Omental fat pad (tissue), 4 donors: Measurements from ENCODE around the gene WDR81. TPM values are rescaled to one million over a fixed set of nuclear protein-coding genes. Genes with fewer than 3 reads are reported as not detected.

Experiments
- ATAC-seq: fragments of 150-250 bp; one replicate; pipeline ENCODE4 v1.9.1; 2016; ENCODE audit warnings: mild to moderate bottlenecking, moderate library complexity; ENCODE audit not compliant: low FRiP score
- DNase-seq: peaks from one replicate; pipeline ENCODE4 v3.0.0-alpha.2; 2019; ENCODE audit warnings: low spot score
- total RNA-seq, 4 donors: library from RNA; depleted of rRNA; stranded (reverse); fragments of >200 nt; gene quantifications; one replicate each; pipeline ENCODE4 v1.1.0, GENCODE V29; 2016
- TF ChIP-seq, protein P1 (sequence below), 3 donors: fragments of 450-650 bp; IDR thresholded peaks; one replicate each; pipeline ENCODE4 v1.5.1; 2016 to 2017; ENCODE audit warnings: antibody characterized with exemption in 3 of 3, mild to moderate bottlenecking in 3 of 3, moderate library complexity in 2 of 3

WDR81 gene
- total RNA-seq, 4 donors from 2014 or later: 39.2 to 71.1 (median 49.8) TPM

DNA sequence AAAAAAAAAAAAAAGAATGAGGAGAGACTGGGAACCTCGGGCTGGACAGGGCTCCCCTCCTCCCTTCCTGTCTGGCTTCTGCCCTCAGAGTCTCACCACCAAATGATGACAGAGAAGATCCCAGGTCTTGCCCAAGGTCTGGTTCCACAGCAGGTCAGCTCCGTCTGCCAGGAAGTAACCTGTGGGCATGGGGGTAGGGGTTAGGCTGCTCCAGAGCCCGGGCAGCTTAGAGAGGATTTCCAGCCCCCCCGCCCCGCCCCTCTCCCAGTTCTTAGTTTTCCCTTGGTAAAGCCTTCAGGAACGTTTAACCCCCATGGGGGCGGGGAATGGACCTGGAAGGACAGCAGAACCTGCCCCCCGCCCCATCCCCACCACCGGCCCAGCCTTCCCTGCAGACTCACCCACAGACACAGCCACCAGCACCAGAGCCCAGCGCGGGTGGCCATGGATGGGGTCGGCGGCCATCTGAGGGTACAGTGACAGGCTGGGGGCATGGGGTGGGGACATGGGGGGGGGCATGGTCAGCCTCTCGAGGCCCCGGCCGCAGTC, 15.0 kb upstream of the WDR81 start:
- DNase-seq (no peak), ATAC-seq (peak; percentile 18)
- TF ChIP-seq, protein P1, sequence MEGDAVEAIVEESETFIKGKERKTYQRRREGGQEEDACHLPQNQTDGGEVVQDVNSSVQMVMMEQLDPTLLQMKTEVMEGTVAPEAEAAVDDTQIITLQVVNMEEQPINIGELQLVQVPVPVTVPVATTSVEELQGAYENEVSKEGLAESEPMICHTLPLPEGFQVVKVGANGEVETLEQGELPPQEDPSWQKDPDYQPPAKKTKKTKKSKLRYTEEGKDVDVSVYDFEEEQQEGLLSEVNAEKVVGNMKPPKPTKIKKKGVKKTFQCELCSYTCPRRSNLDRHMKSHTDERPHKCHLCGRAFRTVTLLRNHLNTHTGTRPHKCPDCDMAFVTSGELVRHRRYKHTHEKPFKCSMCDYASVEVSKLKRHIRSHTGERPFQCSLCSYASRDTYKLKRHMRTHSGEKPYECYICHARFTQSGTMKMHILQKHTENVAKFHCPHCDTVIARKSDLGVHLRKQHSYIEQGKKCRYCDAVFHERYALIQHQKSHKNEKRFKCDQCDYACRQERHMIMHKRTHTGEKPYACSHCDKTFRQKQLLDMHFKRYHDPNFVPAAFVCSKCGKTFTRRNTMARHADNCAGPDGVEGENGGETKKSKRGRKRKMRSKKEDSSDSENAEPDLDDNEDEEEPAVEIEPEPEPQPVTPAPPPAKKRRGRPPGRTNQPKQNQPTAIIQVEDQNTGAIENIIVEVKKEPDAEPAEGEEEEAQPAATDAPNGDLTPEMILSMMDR (IDR thresholded peaks at IDR 0.05): no peak

DNA sequence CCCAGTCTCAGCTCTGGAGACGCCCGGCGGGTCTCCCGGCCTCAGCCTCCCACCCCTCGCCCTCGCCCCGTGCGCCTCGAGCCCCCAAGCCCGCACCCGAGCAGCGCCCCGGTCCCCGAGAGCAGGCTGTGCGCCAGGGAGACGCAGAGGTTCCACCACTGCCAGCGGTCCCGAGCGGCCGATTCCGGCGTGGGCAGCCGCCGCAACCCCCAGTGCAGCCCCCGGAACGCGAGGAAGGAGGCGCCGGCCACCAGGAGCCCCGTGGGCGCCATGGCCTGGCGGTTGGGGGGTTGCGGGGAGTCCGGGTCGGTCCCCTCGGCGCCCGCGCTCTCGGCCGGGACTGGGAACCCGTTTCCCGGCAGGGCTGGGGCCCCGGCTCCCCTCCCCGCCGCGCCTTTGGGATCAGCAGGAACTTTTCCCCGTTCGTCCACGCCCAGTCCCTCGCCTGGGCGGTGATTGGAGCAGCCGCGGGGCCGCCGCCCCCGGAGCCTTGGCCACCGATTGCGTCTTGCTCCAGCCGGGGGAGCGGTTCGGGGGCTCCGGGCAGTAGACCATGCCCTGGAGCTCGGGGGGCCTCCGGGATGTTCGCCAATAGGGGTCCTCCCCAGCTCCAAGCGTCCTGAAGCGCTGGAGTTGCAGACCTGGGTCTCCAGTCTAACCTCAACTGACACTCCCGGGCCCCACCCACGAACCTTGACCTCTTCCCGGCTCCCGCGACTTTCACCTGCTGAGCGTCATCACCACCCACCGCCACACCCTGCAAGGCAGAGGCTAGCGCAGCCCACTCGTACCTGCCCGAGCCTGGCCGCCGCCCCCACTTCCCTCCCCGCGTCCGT, 14.3 kb upstream of the WDR81 start, which contains the start of gene TLCD2:
Gene TLCD2 (minus strand): TSS at position 407 of the 836 bp plus-strand sequence. CDS start 135 bp downstream, at position 272.
- TF ChIP-seq, protein P1 (IDR thresholded peaks at IDR 0.05): no peak
- ATAC-seq: peak; percentile 52
- no peak for DNase-seq

DNA sequence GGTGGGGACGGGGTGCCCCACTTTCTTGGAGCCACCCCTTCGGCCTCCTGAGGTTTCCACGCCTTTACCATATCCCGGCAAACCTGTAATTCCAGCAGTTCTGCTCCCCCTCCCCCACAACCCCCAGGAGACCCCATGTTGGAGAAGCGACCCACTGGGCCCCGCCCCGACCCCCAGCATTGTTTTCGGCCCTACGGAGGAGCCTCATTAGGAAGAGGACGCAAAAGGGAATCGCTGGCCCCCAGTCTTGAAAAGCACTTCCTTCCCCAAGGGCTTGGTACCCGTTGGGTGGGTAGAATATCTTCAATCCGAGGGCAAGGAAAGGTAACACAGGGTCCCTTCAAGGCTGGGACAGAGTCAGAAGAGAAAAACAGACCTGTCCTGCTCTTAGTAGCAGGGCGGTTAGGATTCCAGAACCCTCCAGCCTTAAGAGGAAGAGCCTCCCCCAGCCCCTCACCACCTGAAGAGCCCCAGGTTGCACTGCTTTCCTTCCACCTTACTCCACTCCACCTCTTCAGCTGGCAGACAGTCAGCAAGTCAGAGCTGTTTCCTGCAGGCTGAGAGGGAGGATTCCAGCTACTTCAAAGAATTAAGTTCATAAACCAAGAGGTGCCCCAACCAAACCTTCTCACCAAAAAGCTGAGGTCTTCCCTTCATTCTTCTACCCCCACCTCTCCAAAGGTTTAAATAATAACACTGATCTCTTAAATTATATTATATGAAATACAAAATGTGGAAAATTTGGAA, 13.5 kb upstream of the WDR81 start:
- ATAC-seq: no peak
- TF ChIP-seq, protein P1 (IDR thresholded peaks at IDR 0.05): no peak
- no peak for DNase-seq

DNA sequence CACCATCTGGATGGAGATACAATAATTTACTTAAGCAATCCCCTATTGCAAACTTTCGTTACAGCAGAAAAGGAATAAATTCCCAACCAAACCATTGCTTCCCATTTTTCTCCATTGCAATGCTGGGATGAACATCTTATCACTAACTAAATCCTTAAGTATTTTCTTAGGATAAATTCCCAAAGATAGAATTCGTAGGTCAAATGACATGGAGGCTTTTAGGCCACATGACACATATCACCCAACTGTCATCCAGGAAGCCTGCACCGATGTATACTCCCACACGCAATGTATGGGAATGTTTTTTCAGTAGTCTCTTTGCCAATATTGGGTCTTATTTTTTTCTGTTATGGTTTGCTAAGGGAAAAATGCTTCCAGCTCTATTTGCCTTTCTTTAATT, 12.7 kb upstream of the WDR81 start:
- DNase-seq (no peak), ATAC-seq (no peak)
- TF ChIP-seq, protein P1 (IDR thresholded peaks at IDR 0.05): no peak

DNA sequence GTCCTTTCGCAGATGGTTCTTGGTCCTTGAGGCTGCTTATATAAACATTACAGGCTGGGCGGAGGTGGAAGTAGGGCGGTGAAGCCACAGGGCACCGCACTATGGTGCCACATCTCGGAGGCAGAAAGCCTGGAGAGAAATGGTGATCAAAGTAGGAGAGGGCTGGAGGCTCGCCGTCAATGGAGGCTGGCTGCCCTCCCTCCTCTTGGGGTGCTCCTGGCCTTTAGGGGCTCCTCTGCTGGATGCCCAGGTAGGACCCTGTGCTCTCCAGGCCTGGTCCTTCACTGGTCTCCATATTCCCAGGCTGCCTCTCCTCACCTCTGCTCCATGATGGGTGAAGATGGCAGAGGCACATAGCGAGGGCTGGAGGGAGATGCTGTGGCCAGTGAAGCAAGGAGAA, 12.2 kb upstream of the WDR81 start:
- no peak for ATAC-seq
- DNase-seq: no peak
- TF ChIP-seq, protein P1 (IDR thresholded peaks at IDR 0.05): no peak

DNA sequence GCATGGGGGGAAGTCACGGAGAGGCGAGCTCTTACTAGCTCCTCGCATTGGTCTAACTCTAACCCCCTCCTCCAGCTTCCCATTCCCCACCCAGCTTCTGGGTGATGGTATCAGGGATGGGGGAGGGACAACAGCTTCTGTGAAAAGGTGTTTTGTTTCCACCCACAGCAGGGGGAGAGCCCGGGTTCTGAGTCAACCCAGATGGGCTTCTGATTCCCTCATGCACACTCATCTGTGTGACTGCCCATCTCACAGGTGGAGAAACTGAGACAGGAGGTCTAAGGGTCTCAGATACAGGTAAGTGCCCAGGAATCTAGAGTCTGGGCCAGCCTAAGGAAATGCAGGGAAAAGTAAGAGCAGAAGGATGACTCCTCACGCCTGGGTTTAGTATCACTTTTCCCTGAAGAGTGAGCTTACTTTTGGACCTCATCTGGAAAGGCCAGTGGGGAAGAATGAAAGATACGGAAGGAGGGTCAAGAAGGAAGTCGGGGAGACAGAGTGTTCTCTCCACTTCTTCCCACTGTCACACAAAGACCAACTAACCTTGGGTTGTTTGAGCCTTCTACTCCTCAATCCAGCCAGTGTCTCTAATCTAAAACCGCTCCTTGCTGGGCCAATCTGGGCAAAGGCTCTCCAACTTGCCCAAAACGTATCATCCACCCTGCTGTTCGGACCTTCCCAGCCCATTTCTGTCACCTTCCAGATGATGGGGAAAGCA, 11.2 kb upstream of the WDR81 start:
- TF ChIP-seq, protein P1 (IDR thresholded peaks at IDR 0.05): no peak
- no peak for DNase-seq
- no peak for ATAC-seq
